ENCODE data around the gene SREBF1.

The SREBF1 gene

DNA sequence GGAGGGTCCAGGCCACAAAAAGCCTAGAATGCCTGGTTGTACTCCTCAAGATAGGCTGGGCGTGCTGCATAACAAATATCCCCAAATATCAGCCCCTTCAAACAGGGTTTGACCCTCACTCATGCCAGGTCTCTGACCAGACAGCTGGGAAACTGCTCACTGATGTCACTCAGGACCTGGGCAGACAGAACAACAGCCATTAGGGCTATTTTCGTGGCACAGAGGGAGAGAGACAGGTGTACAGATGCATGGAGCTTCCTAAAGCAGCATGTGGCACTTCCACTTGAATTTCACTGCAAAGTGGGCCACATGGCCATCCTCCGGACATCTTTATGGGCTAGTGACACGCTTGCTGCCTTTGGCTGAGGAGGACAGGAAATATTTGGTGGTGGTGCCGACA, 73.1 kb downstream of the SREBF1 start:
- DNase-seq (no peak), ATAC-seq (replicated peaks) (no peak)
- Mint-ChIP-seq H3K4me3 (no peak overlapping the region), H3K36me3 (peaks cover 8 to 29% of the 10 kb centered on the region in 2 donors), H3K9me3 (no peaks in the 10 kb centered on the region), H3K27me3 (no peaks in the 10 kb centered on the region), H3K27ac (no peak overlapping the region), H3K4me1 (peaks cover 51 to 65% of the 10 kb centered on the region in 2 donors)

DNA sequence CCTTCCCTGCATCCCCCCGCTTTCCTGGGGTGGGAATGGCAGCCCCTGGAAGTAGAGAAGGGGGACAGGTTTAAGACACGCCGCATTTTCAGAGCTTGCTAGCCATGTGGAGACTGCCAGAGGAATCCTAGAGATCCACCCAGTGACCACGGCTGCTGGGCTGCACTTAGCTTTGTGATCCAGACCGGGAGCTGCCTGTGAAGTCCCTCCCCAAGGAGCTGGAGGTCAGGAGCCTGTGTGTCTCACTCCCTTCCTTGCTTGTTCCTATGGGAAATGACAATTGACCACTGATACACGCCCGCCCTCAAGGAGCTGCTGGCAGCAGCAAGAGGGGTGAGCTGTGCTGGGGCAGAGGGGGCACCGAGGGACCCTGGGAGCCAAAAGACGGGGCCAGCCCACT, 73.7 kb downstream of the SREBF1 start:
- peaks cover 52 to 66% of the 10 kb centered on the region in 2 donors for H3K4me1 Mint-ChIP-seq
- ATAC-seq (replicated peaks) (no peak), DNase-seq (no peak)
- no peaks in the 10 kb centered on the region for H3K27me3 Mint-ChIP-seq
- H3K4me3 Mint-ChIP-seq, result no peak overlapping the region
- peaks cover 11 to 30% of the 10 kb centered on the region in 2 donors for H3K36me3 Mint-ChIP-seq
- H3K27ac Mint-ChIP-seq, result peak overlapping the region; percentile 67
- H3K9me3 Mint-ChIP-seq, result no peaks in the 10 kb centered on the region

DNA sequence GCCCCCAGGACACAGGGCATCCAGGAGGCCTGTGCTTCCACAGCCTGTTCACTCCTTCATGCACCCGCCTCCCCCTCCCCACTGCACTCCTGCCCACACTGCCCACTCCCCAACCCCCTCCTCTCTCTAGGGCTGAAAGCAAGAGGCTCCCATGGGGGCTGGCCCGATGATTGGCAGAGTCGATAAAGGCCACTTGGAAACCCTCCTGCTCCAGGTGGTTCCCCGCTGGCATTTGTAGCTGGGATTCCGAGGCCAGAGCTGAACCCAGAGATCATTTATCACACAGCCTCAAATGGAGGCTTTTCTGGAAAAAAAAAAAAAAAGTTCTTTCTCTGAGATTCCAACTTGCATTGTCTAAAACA, 74.1 kb downstream of the SREBF1 start:
- peaks cover 55 to 71% of the 10 kb centered on the region in 2 donors for H3K4me1 Mint-ChIP-seq
- no peaks in the 10 kb centered on the region for H3K27me3 Mint-ChIP-seq
- DNase-seq (no peak), ATAC-seq (replicated peaks) (no peak)
- no peaks in the 10 kb centered on the region for H3K9me3 Mint-ChIP-seq
- no peak overlapping the region for H3K4me3 Mint-ChIP-seq
- peaks cover 11 to 30% of the 10 kb centered on the region in 2 donors for H3K36me3 Mint-ChIP-seq
- H3K27ac Mint-ChIP-seq, result no peak overlapping the region
